SH-SY5Y (cell line): Measurements from ENCODE around the gene TRIAP1.

Experiments used
- GATA2 ChIP-seq: IDR thresholded peaks from 2 replicates; pipeline ENCODE4 v1.6.1; 2011; ENCODE audit warnings: mild to moderate bottlenecking, low read depth, low read length
- GATA3 ChIP-seq: IDR thresholded peaks from 2 replicates; pipeline ENCODE4 v1.6.1; 2011; ENCODE audit warnings: low read depth, mild to moderate bottlenecking, low read length, moderate library complexity

GRCh38 chr12:120404271-120404670 lies 41.9 kb downstream of the TRIAP1 start:
- TF ChIP-seq GATA3 (no peak), GATA2 (no peak)
